GM12878 (cell line): ENCODE measurements around the gene ATP7B. TPM values are rescaled to one million over a fixed set of nuclear protein-coding genes. Genes with fewer than 3 reads are reported as not detected.

Experiments
- ATAC-seq: fragments of 200-7000 bp; cut with Tn5 transposase; 3 replicates; pipeline ENCODE4 v1.9.1; 2020; ENCODE audit warnings: mild to moderate bottlenecking, moderate library complexity
- BruUV-seq: library from RNA; stranded (reverse); fragments of 400-500 nt; replicated peaks from 2 replicates; lab custom pipeline; 2021; lab: Mats Ljungman, UMichigan
- CTCF ChIA-PET: fragments of 300-600 bp; sonication (Branson Sonifier 250); formaldehyde crosslinking; extraction: SDS; loops from one replicate; lab custom pipeline; 2021; ENCODE audit warnings: inconsistent platforms; lab: Yijun Ruan, JAX
- POLR2A ChIA-PET: fragments of 350-600 bp; formaldehyde crosslinking; extraction: SDS; loops from one replicate; lab custom pipeline; 2021; ENCODE audit warnings: inconsistent platforms; lab: Charles Lee
- RAD21 ChIA-PET: fragments of 300-600 bp; sonication (Branson Sonifier 250); formaldehyde crosslinking; loops from one replicate; lab custom pipeline; 2023; ENCODE audit warnings: antibody characterized with exemption; ENCODE audit not compliant: unreplicated experiment; lab: Charles Lee
- SMC1A ChIA-PET: fragments of 300-600 bp; sonication (Branson Sonifier 250); formaldehyde crosslinking; loops from one replicate; lab custom pipeline; 2023; ENCODE audit not compliant: unreplicated experiment, uncharacterized antibody; lab: Charles Lee
- DNase-seq: peaks from one replicate; pipeline ENCODE4 v3.0.0-alpha.2; 2011; ENCODE audit warnings: low read depth, low spot score
- FAIRE-seq: peaks from 3 replicates; lab custom pipeline; 2011; peaks lifted over from hg19 to GRCh38; lab: Jason Lieb, UNC
- H2AFZ ChIP-seq: 2 replicates; pipeline ENCODE4 v1.6.0; 2011; ENCODE audit warnings: low read depth, low read length, control low read depth; ENCODE audit not compliant: control insufficient read depth
- H3K27ac ChIP-seq: 2 replicates; pipeline ENCODE4 v1.5.1; 2011; ENCODE audit warnings: control low read depth; ENCODE audit not compliant: control insufficient read depth, insufficient read depth
- H3K27me3 ChIP-seq, 2 experiments: replicated peaks in 1 of 2; 2 replicates each; pipeline versions ENCODE4 v1.6.0 to v1.6.1; 2011; ENCODE audit warnings: low read length in 1 of 2; ENCODE audit not compliant: control insufficient read depth in 2 of 2, insufficient read depth in 2 of 2
- H3K36me3 ChIP-seq, 2 experiments: 2 replicates each; pipeline ENCODE4 v1.5.1; 2011; ENCODE audit warnings: low read length in 1 of 2; ENCODE audit not compliant: control insufficient read depth in 2 of 2, insufficient read depth in 2 of 2
- H3K4me1 ChIP-seq: 2 replicates; pipeline ENCODE4 v1.6.1; 2011; ENCODE audit warnings: mild to moderate bottlenecking, low read length, moderate library complexity, mixed read lengths; ENCODE audit not compliant: control insufficient read depth, insufficient read depth
- H3K4me2 ChIP-seq: 2 replicates; pipeline ENCODE4 v1.6.0; 2011; ENCODE audit warnings: control low read depth; ENCODE audit not compliant: control insufficient read depth, insufficient read depth
- H3K4me3 ChIP-seq: fragments of 200-600 bp; sonication (generic); 2 replicates; pipeline ENCODE4 v1.5.1; 2016
- H3K79me2 ChIP-seq: 2 replicates; pipeline ENCODE4 v1.6.0; 2011; ENCODE audit warnings: low read length; ENCODE audit not compliant: control insufficient read depth, insufficient read depth
- H3K9ac ChIP-seq: 2 replicates; pipeline ENCODE4 v1.8.0; 2011; ENCODE audit warnings: low read length, control low read depth, mixed read lengths; ENCODE audit not compliant: control insufficient read depth, insufficient read depth
- H3K9me3 ChIP-seq: replicated peaks from 3 replicates; pipeline ENCODE4 v1.5.1; 2011; ENCODE audit warnings: mild to moderate bottlenecking, low read length; ENCODE audit not compliant: control insufficient read depth, insufficient read depth
- H4K20me1 ChIP-seq: 2 replicates; pipeline ENCODE4 v1.6.0; 2011; ENCODE audit not compliant: control insufficient read depth, insufficient read depth
- CEBPZ ChIP-seq: fragments of 150-350 bp; IDR thresholded peaks from 2 replicates; pipeline ENCODE4 v1.6.1; 2016; ENCODE audit warnings: low read depth, low read length
- EGR1 ChIP-seq, 2 experiments: IDR thresholded peaks; 1 replicate in 1 of 2; 2 replicates in 1 of 2; pipeline ENCODE4 v1.6.1; 2011 to 2012; ENCODE audit warnings: low read depth in 2 of 2, low read length in 2 of 2, borderline replicate concordance in 1 of 2, mild to moderate bottlenecking in 1 of 2, moderate library complexity in 1 of 2
- EZH2 ChIP-seq: IDR thresholded peaks from 2 replicates; pipeline ENCODE4 v1.6.1; 2012; ENCODE audit warnings: low read depth, mild to moderate bottlenecking, control low read depth, inconsistent platforms, low read length, borderline replicate concordance; ENCODE audit not compliant: control insufficient read depth
- FOS ChIP-seq: IDR thresholded peaks from 3 replicates; pipeline ENCODE4 v1.6.1; 2011; ENCODE audit warnings: borderline replicate concordance; ENCODE audit not compliant: insufficient read length; ENCODE audit errors: extremely low read depth
- IRF4 ChIP-seq: IDR thresholded peaks from 2 replicates; pipeline ENCODE4 v1.6.1; 2011; ENCODE audit warnings: low read depth, low read length
- PKNOX1 ChIP-seq: fragments of 450-650 bp; IDR thresholded peaks from 2 replicates; pipeline ENCODE4 v1.6.1; 2016; ENCODE audit warnings: mild to moderate bottlenecking
- POLR2A ChIP-seq: IDR thresholded peaks from 2 replicates; pipeline ENCODE4 v1.6.1; 2011; ENCODE audit warnings: low read depth, mild to moderate bottlenecking, low read length
- POU2F2 ChIP-seq: IDR thresholded peaks from 3 replicates; pipeline ENCODE4 v1.6.1; 2011; ENCODE audit warnings: low read depth, mild to moderate bottlenecking, low read length, borderline replicate concordance
- PRDM15 ChIP-seq: fragments of 450-650 bp; formaldehyde crosslinking; IDR thresholded peaks from 2 replicates; pipeline ENCODE4 v1.4.0; 2020; ENCODE audit warnings: mild to moderate bottlenecking, moderate library complexity
- RAD21 ChIP-seq: IDR thresholded peaks from 2 replicates; pipeline ENCODE4 v1.6.1; 2011; ENCODE audit warnings: mild to moderate bottlenecking, low read depth, low read length, moderate library complexity; ENCODE audit not compliant: insufficient read depth
- SMAD1 ChIP-seq: fragments of 450-650 bp; IDR thresholded peaks from 2 replicates; pipeline ENCODE4 v1.6.1; 2018; ENCODE audit warnings: mild to moderate bottlenecking, low read depth; ENCODE audit not compliant: partially characterized antibody
- TAF1 ChIP-seq: IDR thresholded peaks from 2 replicates; pipeline ENCODE4 v1.6.1; 2011; ENCODE audit warnings: mild to moderate bottlenecking, low read depth, low read length, borderline replicate concordance
- ZNF217 ChIP-seq: fragments of 450-650 bp; IDR thresholded peaks from 2 replicates; pipeline ENCODE4 v1.6.1; 2017; ENCODE audit warnings: antibody characterized with exemption, mild to moderate bottlenecking
- ZNF384 ChIP-seq: IDR thresholded peaks from 2 replicates; pipeline ENCODE4 v1.6.1; 2012; ENCODE audit warnings: low read depth, mild to moderate bottlenecking, low read length, improper control_type of control experiment, borderline replicate concordance
- WGBS: methylation state at CpG from one replicate; pipeline ENCODE4 v1.1.6; 2016; ENCODE audit warnings: low lambda C conversion rate; ENCODE audit not compliant: insufficient replicate concordance, insufficient coverage; ENCODE audit errors: missing lambda C conversion rate; 5-methylcytosine and 5-hydroxymethylcytosine counted together
- in situ Hi-C: fragments of 300-500 bp; cut with MboI; formaldehyde crosslinking; loops from 9 replicates; pipeline ENCODE4 v1.14.3; 2018; ENCODE audit warnings: mixed read lengths
- intact Hi-C: fragments of 100-400 bp; cut with micrococcal nuclease; formaldehyde crosslinking; loops from one replicate; pipeline ENCODE4 v1.14.2; 2022; ENCODE audit not compliant: unreplicated experiment
- polyA plus RNA-seq, 11 experiments: library from polyadenylated mRNA; depleted of rRNA in 4 of 11; unstranded in 6 of 11; stranded (reverse) in 5 of 11; fragments of >200 nt; fragmentation: Nextera tagmentation in 4 of 11; fragmentation: Illumina TruSeq in 1 of 11; extraction: Ambion mirVana in 4 of 11; extraction: Trizol in 1 of 11; gene quantifications; 1 replicate in 1 of 11; 2 replicates in 10 of 11; pipeline versions ENCODE4 v1.2.1 to v1.2.3, GENCODE V29; 2011 to 2016; ENCODE audit warnings: inconsistent platforms in 2 of 11, missing spikeins in 2 of 11, low read depth in 1 of 11
- total RNA-seq, 4 experiments: library from RNA; depleted of rRNA in 3 of 4; stranded (reverse); fragments of >200 nt in 3 of 4; fragmentation: Illumina TruSeq in 1 of 4; extraction: Trizol in 1 of 4; gene quantifications; 2 replicates each; pipeline versions ENCODE4 v1.2.1 to v1.2.3, GENCODE V29; 2013 to 2021

Gene ATP7B
- total and polyA plus RNA-seq, 10 of the 15 experiments (the other 5 are each of a cell fraction or from before 2014, with no cell fraction given) = under 0.01 to 1.1 (median 0.06) TPM; not detected in 2

GRCh38 chr13:51927129-51927528 lies 84.1 kb downstream of the ATP7B start:
- in situ Hi-C loops = no loop called here
- CTCF ChIA-PET = no interaction called here
- BruUV-seq = no TSS peak
- TF ChIP-seq TAF1 = no peak
- no peak for TF ChIP-seq ZNF384
- no peak for TF ChIP-seq RAD21
- TF ChIP-seq PKNOX1 = no peak
- TF ChIP-seq FOS = no peak
- TF ChIP-seq IRF4 = no peak
- TF ChIP-seq CEBPZ = no peak
- TF ChIP-seq ZNF217 = no peak
- TF ChIP-seq EGR1 (IDR thresholded peaks at IDR 0.05; ENCODE audit: borderline replicate concordance in 1 of 2, low read depth in 2 of 2, low read length in 2 of 2) = no peak
- no peak for TF ChIP-seq POU2F2
- TF ChIP-seq PRDM15 (CRISPR knock-in tag) = no peak
- no peak for TF ChIP-seq SMAD1
- TF ChIP-seq POLR2A = no peak
- TF ChIP-seq EZH2 = no peak

More at GRCh38 chr13:51927129-51927528, 84.1 kb downstream of the ATP7B start:
- intact Hi-C loops = no loop called here
- no peak overlapping the region for H3K27ac ChIP-seq
- WGBS = 16% methylated on average over 7 of the region's 7 CpGs
- FAIRE-seq = no peak
- SMC1A ChIA-PET = interaction anchor here (0.9 to 1.8 kb wide), 3 partner anchors 14 to 200 kb away, joined by 3 to 4 read pairs (median 3); no protein-coding TSS in a partner anchor
- no peaks in the 10 kb centered on the region for H3K36me3 ChIP-seq
- H3K27me3 ChIP-seq = peaks cover 7 to 8% of the 10 kb centered on the region in 2 experiments; a peak in 3 of 4 replicates
- no peaks in the 10 kb centered on the region for H3K4me1 ChIP-seq
- H3K9me3 ChIP-seq = no peaks in the 10 kb centered on the region
- POLR2A ChIA-PET = no interaction called here
- no peaks in the 10 kb centered on the region; the same call in 1 of the 2 replicates for H4K20me1 ChIP-seq
- H3K4me3 ChIP-seq = no peak overlapping the region
- DNase-seq = no peak
- H3K9ac ChIP-seq = no peak overlapping the region
- RAD21 ChIA-PET = no interaction called here
- no peak overlapping the region for H3K4me2 ChIP-seq
- H2AFZ ChIP-seq = no peak overlapping the region
- no peak for ATAC-seq
- no peaks in the 10 kb centered on the region for H3K79me2 ChIP-seq
